Tibial nerve (tissue), 4 donors: ENCODE results near the gene ABI1. TPM values are rescaled to one million over a fixed set of nuclear protein-coding genes. Genes with fewer than 3 reads are reported as not detected.

ENCODE experiments used
- DNase-seq, 2 donors: peaks; one replicate each; pipeline ENCODE4 v3.0.0-alpha.2; 2019; ENCODE audit warnings: low spot score in 2 of 2
- H3K27ac ChIP-seq, 4 donors: fragments of 200-600 bp; sonication (generic) in 3 of 4; one replicate each; pipeline ENCODE4 v1.5.1; 2017 to 2019; ENCODE audit warnings: mild to moderate bottlenecking in 1 of 4
- H3K27me3 ChIP-seq, 2 donors: fragments of 200-600 bp; sonication (generic) in 1 of 2; one replicate each; pipeline versions ENCODE4 v1.5.1 to v1.6.0; 2017 to 2019
- H3K36me3 ChIP-seq, 3 donors: fragments of 200-600 bp; sonication (generic); one replicate each; pipeline ENCODE4 v1.5.1; 2018 to 2019
- H3K4me1 ChIP-seq, 4 donors: fragments of 200-600 bp; sonication (generic) in 3 of 4; one replicate each; pipeline ENCODE4 v1.5.1; 2017 to 2019
- H3K4me3 ChIP-seq, 4 donors: fragments of 200-600 bp; sonication (generic) in 3 of 4; one replicate each; pipeline ENCODE4 v1.5.1; 2017 to 2019; ENCODE audit warnings: mild to moderate bottlenecking in 1 of 4, moderate library complexity in 1 of 4
- H3K9me3 ChIP-seq, 4 donors: fragments of 200-600 bp; sonication (generic) in 3 of 4; one replicate each; pipeline ENCODE4 v1.5.1; 2017 to 2019
- EP300 ChIP-seq, 2 donors: sonication (generic); formaldehyde crosslinking; IDR thresholded peaks; one replicate each; pipeline ENCODE4 v1.6.1; 2017; ENCODE audit warnings: antibody characterized with exemption in 2 of 2, mild to moderate bottlenecking in 1 of 2
- POLR2A ChIP-seq, 2 donors: fragments of 450-650 bp; IDR thresholded peaks; one replicate each; pipeline ENCODE4 v1.6.1; 2017; ENCODE audit warnings: antibody characterized with exemption in 2 of 2, mild to moderate bottlenecking in 2 of 2, moderate library complexity in 2 of 2
- WGBS, 2 donors: methylation state at CpG; one replicate each; pipeline ENCODE4 v1.1.5; 2018; 5-methylcytosine and 5-hydroxymethylcytosine counted together
- total RNA-seq, 4 donors: library from RNA; depleted of rRNA; stranded (reverse); fragments of >200 nt; gene quantifications; one replicate each; pipeline ENCODE4 v1.1.0, GENCODE V29; 2016
- TF ChIP-seq, protein P1 (sequence below), 5 experiments: fragments of 200-600 bp in 3 of 5; fragments of 450-650 bp in 2 of 5; sonication (generic) in 3 of 5; IDR thresholded peaks; one replicate each; pipeline ENCODE4 v1.5.1; 2016 to 2019; ENCODE audit warnings: antibody characterized with exemption in 5 of 5, mild to moderate bottlenecking in 3 of 5, moderate library complexity in 2 of 5

ABI1 gene
- total RNA-seq, 4 donors from 2014 or later: 25.9 to 32.1 (median 29.9) TPM

GRCh38 chr10:26728957-26729356, 131.8 kb downstream of the ABI1 start:
- Histone ChIP-seq H3K36me3 (peaks cover 0 to 63% (median 0%) of the 10 kb centered on the region in 3 donors), H3K9me3 (no peaks in the 10 kb centered on the region), H3K4me3 (no peak overlapping the region), H3K27ac (no peak overlapping the region), H3K4me1 (no peaks in the 10 kb centered on the region), H3K27me3 (no peaks in the 10 kb centered on the region)
- no peak for DNase-seq
- no peak for TF ChIP-seq POLR2A (IDR thresholded peaks at IDR 0.05)
- TF ChIP-seq, protein P1, sequence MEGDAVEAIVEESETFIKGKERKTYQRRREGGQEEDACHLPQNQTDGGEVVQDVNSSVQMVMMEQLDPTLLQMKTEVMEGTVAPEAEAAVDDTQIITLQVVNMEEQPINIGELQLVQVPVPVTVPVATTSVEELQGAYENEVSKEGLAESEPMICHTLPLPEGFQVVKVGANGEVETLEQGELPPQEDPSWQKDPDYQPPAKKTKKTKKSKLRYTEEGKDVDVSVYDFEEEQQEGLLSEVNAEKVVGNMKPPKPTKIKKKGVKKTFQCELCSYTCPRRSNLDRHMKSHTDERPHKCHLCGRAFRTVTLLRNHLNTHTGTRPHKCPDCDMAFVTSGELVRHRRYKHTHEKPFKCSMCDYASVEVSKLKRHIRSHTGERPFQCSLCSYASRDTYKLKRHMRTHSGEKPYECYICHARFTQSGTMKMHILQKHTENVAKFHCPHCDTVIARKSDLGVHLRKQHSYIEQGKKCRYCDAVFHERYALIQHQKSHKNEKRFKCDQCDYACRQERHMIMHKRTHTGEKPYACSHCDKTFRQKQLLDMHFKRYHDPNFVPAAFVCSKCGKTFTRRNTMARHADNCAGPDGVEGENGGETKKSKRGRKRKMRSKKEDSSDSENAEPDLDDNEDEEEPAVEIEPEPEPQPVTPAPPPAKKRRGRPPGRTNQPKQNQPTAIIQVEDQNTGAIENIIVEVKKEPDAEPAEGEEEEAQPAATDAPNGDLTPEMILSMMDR (IDR thresholded peaks at IDR 0.05): no peak
- TF ChIP-seq EP300 (IDR thresholded peaks at IDR 0.05): no peak
- 88 to 91% methylated on average over 7 of the region's 7 CpGs for WGBS, 2 donors

DNA sequence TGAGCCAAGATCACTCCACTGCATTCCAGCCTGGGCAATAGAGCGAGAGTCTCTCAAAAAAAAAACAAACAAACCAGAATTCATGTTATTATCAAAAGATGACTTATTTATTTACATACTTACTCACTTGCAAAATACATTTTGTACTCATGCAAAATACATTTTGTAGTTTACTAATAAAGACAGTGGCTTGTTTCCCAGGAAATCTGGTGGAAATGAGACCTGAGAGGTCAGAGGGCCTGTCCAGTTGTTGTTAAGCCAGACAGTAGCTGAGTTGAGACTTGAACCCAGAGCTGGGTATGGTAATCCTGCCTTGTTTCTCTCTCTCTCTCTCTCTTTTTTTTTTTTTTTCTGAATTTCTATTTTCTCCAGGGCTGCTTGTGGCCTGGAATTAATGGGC, 133.8 kb downstream of the ABI1 start:
- no peaks in the 10 kb centered on the region for H3K9me3 ChIP-seq
- H3K36me3 ChIP-seq: peaks cover 0 to 66% (median 0%) of the 10 kb centered on the region in 3 donors
- H3K27ac ChIP-seq: no peak overlapping the region
- WGBS, 2 donors: 85 to 91% methylated on average over 1 of the region's 1 CpG
- no peak for DNase-seq
- no peaks in the 10 kb centered on the region for H3K4me1 ChIP-seq
- no peak for TF ChIP-seq POLR2A (IDR thresholded peaks at IDR 0.05)
- TF ChIP-seq, protein P1 (IDR thresholded peaks at IDR 0.05): no peak
- no peak for TF ChIP-seq EP300 (IDR thresholded peaks at IDR 0.05)
- H3K4me3 ChIP-seq: no peak overlapping the region
- no peaks in the 10 kb centered on the region for H3K27me3 ChIP-seq

- TF ChIP-seq POLR2A (IDR thresholded peaks at IDR 0.05): no peak
- TF ChIP-seq, protein P1 (IDR thresholded peaks at IDR 0.05): peak; percentile 64 to 82 (median 74)
- Histone ChIP-seq H3K27me3 (no peaks in the 10 kb centered on the region), H3K9me3 (no peaks in the 10 kb centered on the region), H3K27ac (no peak overlapping the region), H3K36me3 (peaks cover 0 to 63% (median 0%) of the 10 kb centered on the region in 3 donors), H3K4me1 (no peaks in the 10 kb centered on the region), H3K4me3 (no peak overlapping the region)
- WGBS, 2 donors: 54 to 58% methylated on average over 8 of the region's 8 CpGs
- DNase-seq: peak in 1 of 2 donors; percentile 9
Measured at GRCh38 chr10:26725837-26726727, 134.7 kb downstream of the ABI1 start.

DNA sequence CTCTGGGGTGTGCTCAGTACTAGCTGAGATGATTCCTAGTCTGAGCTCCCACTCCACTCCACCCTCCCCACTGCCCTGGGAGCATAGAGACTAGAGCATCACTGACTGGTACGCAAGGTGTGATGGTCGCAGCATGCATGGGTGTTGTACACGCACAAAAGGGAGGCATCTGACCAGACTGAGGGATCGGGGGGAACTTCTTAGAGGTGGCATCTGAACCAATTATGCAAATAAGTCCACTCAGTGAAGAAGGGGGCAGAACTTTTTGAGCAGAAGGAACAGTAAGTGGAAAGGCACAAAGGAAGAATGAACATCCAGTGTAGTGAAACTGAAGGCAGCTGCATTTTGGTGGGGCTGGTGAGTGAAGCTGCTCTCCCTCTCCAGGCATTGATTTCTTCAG, 137.7 kb downstream of the ABI1 start:
- Histone ChIP-seq H3K9me3 (no peaks in the 10 kb centered on the region), H3K4me1 (no peaks in the 10 kb centered on the region), H3K36me3 (peaks cover 0 to 44% (median 0%) of the 10 kb centered on the region in 3 donors), H3K27ac (no peak overlapping the region), H3K27me3 (no peaks in the 10 kb centered on the region), H3K4me3 (no peak overlapping the region)
- no peak for DNase-seq
- TF ChIP-seq, protein P1 (IDR thresholded peaks at IDR 0.05): no peak
- TF ChIP-seq POLR2A (IDR thresholded peaks at IDR 0.05): no peak
- TF ChIP-seq EP300 (IDR thresholded peaks at IDR 0.05): no peak
- WGBS, 2 donors: 81 to 95% methylated on average over 4 of the region's 4 CpGs

GRCh38 chr10:26721561-26721960, 139.2 kb downstream of the ABI1 start:
- no peaks in the 10 kb centered on the region for H3K4me1 ChIP-seq
- TF ChIP-seq EP300 (IDR thresholded peaks at IDR 0.05) (no peak), POLR2A (IDR thresholded peaks at IDR 0.05) (no peak)
- TF ChIP-seq, protein P1 (IDR thresholded peaks at IDR 0.05): no peak
- H3K27me3 ChIP-seq: no peaks in the 10 kb centered on the region
- WGBS, 2 donors: 93 to 94% methylated on average over 7 of the region's 7 CpGs
- H3K9me3 ChIP-seq: no peaks in the 10 kb centered on the region
- DNase-seq: peak in 1 of 2 donors; percentile 5
- H3K27ac ChIP-seq: no peak overlapping the region
- peaks cover 0 to 53% (median 0%) of the 10 kb centered on the region in 3 donors for H3K36me3 ChIP-seq
- H3K4me3 ChIP-seq: no peak overlapping the region
